Activated T-cell treated with anti-CD3 and anti-CD28 coated beads for 24 hours (primary cell): ENCODE results near the gene CALU.

Experiments
- DNase-seq: peaks from one replicate; pipeline ENCODE4 v3.0.0-alpha.2; 2020; ENCODE audit warnings: low read depth

Gene CALU

DNA sequence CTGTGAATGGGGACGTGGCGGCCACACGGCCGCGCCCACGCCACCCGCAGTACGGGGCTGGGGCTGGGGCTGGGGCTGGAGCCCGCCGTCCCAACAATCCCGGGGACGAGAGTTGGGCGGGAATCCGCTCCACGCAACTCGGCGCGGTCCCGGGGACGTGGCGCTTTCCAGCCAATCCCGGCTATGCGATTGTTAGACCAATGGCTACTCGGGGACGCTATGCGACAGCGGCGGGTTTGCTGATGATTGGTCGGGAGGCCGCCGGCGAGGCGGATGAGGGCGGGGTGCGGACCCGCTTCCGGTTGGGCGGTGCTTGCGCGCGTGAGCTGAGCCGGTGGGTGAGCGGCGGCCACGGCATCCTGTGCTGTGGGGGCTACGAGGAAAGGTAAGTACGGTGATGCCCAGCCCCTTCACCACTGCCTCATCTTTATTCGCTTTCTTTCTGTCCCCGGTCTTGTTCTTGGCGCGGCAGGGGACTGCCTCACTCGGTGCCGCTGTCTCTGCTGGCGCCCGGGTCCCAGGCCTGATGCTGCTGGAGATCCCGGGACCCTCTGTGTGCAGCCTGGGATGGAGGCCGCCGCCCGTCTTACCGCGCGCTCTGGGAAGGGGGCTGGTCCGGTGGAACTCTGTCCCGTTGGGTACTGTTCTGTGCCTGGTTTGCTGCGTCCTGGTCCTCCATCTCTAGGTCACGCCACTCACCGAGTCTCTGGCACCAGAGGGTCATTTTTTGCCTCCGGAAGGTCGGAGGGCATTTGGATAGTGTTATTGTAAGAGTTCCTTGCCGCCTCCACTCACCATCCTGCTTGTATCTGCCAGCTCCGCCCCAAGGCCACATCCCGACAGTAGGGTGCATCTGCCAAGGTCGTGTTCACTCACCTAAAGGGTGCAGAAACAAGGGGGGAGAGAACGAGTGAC lies at the start of gene CALU:
TSS of gene CALU (plus strand) at position 312 of the 915 bp plus-strand sequence. CDS start 9,225 bp downstream, outside the sequence.
- DNase-seq, result peak; percentile 93

DNA sequence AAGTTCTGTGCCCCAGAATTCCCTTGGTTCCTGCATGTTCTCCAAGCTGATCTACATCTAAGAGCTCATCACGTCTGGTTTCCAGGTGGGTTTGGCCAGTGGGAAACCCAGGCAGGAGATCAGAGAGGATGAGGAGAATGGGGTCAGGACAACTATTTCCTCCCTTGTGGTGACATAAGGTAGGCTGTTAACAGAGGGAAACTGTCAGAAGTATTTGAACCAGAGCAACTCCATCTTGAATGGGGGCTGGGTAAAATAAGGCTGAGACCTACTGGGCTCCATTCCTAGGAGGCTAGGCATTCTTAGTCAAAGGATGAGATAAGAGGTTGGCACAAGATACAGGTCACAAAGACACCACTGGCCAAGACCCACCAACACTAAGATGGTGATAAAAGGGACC lies 47.9 kb upstream of the CALU start:
- DNase-seq, result no peak

DNA sequence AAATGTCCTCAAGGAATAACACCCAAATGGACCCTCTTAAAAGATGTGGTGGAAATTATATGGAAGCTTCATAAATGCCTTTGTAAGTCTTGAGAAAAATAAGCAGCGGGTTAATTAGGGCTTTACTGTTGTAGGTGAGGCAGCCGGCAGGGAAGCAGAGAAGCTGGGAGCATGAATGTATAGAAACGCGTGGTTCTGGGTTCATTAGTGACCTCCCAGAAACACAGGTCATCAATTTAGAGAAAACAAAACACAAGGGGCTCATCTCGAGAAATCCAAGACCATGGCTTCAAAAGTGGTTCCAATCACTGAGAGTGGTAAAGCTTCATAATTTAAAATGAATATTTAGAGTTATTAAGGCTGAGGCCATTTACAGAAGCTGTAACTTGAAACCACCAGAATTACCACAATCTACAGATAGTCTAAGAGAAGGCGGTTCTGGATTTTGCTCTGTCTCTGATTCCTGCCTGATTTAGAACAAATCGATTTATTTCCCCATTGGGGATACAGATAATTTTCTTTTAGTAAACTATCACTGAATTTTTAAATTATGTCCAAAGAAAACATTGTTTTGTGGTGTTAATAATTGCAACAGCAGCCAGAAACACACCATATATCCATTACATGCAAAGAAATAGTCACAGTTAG lies 46.4 kb upstream of the CALU start:
- DNase-seq, result no peak

DNA sequence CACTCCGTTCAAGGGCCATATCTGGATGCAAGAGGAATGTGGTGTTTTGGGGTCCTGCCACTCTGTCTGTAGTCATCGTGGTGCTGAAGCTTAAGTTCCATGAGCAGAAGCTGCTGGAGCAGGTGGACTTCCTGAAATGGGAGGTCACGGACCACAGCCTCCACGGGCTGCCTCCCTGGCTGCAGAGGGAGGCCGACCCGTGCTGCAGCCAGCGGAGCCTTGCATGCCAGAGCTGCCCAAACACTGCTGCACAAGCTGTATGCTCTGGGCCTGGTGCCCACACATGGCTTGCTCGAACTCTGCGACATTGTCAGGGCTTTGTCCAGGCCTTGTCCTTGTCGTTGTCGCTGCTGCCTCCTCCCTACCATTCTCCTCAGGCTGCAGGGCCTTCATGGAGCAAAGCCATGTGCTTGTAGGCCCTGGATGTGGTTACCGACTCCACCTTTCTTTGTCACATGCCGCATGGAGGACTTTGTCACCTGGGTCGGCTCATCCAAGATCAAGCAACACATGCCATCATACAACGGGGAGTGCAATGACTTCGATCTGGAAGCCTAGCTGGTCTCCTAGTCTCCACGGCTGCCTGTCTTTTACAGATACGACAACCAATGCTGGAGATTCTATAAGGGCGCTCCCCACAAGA lies 45.7 kb upstream of the CALU start:
- DNase-seq, result no peak

DNA sequence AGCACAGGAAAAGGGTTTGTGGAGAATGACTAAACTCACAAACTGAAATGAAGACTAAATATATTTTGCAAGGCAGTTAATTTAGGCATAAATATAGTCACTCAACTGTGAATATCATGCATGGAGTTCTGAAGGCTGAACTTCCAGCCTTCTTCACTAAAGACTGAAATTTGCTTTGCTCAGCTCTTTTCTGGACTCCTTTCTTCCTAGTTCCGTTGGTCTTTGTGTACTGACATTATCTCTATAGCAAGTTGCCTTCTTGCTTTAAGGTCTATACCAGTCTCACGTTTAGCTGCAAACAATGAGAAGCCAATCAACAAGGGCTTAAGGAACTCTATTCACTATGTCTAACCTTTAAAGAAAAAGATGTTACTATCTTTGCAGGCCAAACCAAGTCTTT lies 44.4 kb upstream of the CALU start:
- no peak for DNase-seq

DNA sequence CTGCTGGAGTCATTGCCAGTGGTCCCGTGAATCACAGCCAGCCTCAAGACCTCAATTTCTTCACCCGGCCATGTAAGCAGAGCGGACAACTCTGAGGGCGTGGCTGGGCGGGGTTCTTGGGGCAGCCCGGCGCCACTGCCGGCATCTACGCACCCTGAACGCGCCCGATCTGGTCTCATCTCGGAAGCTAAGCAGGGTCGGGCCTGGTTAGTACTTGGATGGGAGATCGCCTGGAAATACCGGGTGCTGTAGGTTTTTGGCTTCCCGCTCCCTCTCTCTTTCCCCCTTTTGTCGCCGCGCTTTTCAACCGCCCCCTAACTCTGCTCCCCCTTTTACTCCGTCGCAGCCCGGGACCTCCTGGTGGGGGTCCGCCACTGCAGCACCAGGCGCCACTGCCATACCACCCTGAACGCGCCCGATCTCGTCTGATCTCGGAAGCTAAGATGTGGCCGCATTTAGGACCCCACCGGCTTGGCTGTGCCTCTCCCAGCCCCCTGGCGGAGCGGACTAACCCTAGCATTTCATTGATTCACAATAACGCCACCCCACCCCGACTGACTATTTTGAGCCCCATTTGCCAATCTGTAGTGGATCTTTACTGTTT lies 41.8 kb upstream of the CALU start:
- DNase-seq, result peak; percentile 39

DNA sequence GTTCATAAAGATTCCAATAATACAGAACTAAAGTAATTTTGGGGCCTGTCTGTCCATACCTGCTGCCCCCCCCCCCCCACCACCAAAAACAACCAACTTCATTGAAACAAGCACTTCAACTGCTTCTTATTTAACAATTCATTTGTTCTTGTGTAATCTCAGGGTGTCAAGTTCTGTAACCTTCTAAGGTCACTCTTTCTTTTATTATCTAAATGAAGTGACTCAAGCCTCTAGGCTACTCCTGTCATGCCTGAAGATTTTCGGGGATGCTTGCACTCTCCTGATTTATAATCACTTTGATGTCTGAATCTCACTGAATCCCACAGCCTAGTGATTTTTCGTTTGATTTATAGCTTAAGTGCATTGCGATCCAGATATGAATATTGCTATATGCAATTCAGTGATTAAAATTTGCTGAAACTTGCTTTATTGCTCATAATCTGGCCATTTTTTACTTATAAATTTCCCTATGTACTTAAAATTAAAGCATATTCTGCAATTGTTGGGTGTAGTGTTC lies 39.9 kb upstream of the CALU start:
- no peak for DNase-seq

DNA sequence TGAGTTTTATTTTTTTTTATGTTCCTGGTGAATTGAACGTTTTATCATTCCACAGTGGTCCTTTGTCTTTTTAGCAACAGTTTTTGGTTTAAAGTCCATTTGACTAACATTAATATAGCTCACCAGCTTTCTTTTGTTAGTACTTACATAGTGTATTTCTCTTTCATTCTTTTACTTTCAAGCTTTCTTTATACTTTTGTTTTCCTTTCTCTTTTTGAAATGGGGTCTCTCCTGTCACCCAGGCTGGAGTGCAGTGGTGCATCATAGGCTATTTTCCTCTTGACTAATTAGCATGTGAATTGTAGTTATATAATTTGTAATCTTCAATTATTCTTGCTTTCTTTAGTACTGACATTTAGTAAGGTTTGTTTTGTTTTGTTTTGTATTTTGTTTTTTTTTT lies 39.3 kb upstream of the CALU start:
- no peak for DNase-seq

DNA sequence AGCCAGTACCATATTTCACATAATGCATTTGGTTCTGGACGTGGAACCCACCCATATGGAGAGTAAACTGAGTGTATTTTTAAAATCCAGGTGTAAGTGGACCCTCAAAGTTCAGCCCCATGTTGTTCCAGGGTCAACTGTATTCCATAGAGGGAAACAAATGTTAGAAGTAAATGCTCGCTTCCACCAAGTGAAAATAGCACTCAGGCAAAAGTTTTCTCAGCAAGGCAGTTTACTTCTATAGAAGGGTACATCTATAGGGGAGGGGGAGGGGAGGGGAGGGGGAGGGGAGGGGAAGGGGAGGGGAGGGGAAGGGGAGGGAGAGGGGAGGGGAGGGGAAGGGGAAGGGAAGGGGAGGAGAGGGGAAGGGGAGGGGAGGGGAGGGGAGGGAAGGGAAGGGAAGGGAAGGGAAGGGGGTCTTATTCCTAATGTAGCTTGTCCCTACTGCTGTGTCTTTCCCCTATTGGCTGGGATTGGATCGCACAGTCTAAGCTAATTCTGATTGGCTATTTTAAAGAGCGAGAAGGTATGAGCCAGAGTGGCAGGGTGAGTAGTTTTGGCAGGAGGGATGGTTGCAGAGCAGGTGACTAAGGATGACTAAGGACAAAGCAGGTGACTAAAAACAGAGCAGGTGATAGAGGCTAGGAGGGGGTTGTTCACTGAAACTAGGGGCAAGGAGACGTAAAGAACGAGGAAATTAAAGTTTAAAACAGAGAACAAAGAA lies 37.9 kb upstream of the CALU start:
- DNase-seq, result no peak

DNA sequence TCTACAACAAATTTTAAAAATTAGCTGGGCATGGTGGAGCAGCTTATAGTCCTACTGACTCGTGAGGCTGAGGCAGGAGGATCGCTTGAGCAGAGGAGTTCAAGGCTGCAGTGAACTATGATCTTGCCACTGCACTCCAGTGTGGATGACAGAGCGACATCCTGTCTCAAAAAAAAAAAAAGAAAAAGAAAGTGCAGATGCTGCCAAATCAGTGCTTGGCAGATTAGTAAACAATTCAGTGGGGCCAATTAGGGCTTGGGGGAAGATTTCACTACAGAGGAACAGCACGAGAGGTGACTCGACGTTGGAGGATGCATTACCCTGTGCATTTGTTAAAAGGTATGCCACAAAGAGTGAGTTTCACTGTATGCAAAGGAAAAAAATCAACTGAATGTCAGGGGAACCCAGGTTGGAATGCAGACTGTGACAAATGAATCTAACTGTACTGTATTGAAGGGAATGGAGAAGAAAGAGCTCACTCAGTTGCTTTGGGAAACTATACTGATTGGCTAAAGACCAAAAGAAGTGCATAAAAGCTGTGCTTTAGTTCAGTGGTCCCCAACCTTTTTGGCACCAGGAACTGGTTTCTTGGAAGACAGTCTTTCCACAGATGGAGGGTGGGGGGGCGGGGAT lies 35.4 kb upstream of the CALU start:
- no peak for DNase-seq

DNA sequence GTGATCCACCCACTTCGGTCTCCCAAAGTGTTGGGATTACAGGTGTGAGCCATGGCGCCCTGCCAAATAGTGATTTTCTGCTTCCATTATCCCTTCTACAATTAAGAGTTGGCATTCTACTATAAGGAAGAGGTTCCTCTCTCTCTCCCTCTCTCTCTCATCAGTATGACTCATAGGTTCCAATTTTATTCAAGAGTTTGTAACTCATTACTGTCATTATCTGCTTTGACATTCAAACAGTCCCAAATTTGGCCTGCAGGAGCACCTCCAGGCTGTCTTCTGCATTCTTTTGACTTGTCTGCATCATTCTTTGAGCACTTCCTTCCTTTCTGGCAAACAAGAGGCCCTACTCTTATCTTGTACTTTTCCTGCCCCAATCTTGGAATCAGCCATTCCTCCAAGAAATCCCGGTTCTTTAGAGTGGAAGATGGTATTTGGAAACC lies 33.2 kb upstream of the CALU start:
- DNase-seq, result no peak

DNA sequence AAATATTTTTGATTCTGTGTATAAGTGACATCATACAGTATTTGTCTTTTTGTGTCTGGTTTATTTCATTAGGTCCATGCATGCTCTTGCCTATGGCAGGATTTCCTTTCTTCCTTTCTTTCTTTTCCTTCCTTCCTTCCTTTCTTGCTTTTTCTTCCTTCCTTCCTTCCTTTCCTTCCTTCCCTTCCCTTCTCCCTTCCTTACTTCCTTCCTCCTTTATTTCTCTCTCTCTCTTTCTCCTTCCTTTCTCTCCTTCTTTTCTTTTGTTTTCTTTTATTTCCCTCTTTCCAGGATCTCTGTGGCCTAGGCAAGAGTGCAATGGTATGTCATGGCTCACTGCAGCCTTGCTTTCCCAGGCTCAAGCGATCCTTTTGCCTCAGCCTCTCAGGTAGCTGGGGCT lies 31.4 kb upstream of the CALU start:
- no peak for DNase-seq

DNA sequence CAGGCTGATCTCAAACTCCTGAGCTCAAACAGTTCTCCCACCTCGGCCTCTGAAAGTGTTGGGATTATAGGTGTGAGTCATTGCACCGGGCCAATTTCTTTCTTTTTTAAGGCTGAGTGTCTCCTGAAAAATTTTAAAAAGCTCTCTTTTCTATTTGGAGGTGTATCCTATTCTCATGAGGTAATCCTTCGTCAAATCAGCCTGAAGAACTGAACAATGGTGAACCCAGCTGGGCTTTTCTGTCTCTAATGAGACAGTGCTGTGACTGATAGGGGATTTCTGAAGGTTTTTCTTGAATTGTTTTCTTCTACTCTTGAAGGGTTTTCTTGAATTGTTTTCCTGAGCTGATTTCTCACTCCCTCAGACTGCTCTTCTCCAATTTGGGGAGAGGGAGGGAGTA lies 30.9 kb upstream of the CALU start:
- DNase-seq, result no peak

DNA sequence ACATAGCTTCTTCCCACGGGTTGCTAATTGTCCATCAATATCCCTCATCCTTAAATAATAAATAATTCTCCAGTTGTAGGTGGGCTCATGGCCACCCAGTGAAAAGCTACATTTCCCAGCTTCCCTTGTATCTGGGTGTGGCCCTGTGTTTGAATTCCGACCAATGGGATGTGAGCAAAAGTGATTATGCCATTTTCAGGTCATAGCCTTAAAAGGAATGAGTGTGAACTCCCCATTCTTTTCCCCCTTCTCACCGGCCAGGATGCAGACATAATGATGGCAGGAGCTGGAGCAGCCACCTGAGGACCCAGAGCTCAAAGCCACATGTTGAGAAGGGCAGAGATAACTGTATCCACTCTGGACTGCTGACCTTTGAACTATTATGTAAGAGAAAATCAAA lies 30.3 kb upstream of the CALU start:
- DNase-seq, result no peak

DNA sequence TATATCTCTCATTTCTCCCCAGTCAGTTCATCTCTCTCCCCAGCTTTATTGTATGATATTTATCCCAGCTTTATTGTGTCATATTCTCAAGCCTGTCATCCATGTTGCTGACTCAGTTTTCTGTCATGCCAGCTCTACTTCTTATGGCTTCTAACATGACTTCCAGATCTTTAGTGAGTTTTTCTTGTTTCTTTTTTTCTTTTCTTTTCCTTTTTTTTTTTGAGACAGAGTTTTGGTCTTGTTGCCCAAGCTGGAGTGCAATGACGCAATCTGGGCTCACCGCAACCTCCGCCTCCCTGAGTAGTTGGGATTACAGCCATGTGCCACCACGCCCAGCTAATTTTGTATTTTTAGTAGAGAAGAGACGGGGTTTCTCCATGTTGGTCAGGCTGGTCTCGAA lies 28.7 kb upstream of the CALU start:
- no peak for DNase-seq

DNA sequence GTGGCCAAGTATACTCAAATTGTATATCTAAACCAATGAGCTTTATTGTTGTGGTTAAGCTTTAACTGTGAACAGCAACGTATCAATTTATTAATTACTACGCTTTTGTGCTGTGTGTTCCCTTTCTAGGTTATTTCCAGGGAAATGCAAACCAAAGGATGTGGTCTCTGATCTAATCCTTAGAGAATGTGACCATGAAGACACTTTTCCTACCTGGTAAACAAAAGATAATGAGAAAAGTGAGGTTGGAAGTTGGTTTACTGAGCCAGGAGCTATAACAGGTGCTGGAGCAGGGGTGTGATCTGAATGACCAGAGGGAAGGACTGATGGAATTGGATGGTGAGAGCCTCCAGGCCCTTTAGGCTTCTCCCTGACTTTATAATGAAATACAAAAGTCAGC lies 25.4 kb upstream of the CALU start:
- DNase-seq, result no peak

DNA sequence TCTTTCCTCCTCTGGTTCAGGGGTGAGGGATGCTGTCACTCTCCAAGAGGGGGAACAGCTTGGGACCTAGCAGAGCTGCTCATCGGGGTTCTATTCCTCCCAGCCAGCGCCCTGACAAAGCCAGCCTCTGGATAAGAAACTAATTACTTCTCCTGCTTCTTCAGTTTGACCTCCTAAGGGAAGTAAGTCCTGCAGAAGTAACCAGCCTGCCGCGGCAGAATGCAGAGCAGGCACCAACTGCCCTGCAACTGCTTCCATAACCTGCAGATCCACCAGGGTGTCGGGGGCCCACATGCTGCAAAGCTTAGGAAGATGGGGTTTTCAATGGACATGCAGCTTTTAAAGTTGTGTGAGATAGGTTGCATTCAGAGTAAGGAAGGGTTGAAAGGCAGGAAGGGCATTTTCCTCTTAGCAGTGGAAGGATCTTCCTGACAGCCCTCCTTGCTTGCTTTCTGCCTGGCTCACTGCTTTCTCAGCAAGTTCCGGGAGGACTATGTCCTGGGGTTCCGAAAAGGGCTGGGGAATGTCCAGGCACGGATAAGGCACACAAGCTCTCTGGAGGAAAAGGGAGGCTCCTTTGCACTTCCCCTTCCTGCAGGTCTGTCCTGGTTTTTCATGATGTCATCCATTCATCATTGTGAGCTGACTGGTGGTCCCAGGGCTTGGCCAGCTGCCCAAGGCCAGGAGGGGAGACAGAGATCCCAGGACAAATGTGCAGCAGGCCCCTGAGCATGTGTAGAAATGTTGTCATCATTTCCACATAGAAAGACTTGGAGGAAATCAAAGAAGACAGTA lies 24.3 kb upstream of the CALU start:
- no peak for DNase-seq

DNA sequence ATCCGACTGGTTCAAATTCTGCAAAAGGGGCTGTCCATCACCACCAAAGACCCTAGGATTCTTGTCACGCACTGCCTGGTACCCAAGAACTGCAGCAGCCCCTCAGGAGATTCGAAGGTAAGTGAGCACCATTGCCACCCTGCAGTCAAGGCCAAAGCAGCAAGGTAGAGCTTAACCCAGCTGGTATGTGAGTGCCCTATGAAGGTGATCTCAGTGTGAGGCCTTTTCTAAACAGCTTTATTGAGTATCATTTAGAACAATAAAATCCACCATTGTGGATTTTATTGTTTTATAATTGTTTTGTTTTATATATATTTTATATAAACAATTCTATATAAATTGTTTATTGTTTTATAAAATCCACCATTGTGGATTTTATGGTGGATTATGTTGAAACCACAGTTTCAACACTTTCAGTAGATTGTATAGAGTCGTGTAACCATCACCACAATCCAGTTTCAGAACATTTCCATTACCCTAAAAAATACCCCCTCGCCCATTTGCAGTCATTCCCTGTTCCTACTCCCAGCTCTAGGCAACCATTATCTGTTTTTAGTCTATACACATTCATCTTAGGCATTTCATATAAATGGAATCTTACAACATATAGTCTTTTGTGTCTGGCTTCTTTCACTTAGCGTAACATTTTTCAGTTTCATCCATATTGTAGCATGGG lies 20.1 kb upstream of the CALU start:
- no peak for DNase-seq

DNA sequence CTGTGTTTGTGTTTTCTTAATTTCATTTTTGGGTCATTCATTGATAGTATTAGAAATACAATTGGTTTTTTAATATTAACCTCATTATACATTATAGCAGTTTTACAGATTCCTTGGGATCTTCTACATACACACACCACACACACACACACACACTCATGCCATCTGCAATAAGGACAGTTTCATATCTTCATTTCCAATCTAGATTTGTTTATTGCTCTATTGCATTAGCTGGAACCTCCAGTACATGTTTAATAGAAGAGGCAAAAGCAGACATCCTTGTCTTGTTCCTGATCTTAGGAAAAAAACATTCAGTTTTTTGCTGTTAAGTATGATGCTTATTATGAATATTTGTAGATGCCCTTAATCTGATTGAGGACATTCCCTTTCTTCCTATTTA lies 17.8 kb upstream of the CALU start:
- no peak for DNase-seq

DNA sequence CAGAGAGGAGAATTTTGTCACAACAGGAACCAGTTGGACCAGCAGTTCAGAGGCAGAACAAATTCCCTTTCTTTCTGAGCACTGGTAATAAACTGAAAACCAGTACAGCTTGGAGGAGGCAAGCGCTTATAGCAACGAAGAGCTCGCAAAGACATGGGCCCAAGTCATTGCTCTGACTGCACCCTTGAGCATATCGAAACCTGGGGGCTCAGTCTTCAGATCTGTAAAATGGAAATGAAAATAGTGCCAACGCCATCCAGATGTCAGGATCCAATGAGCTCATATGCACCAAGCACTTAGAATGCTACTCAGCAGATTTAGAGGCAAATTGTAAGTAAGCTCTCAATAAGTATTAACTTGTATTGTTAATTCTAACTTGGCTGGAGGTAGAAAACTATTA lies 14.4 kb upstream of the CALU start:
- no peak for DNase-seq
